Activated T-cell treated with anti-CD3 and anti-CD28 coated beads for 1 hour (primary cell): ENCODE results near the gene TMEM131.
A peak's percentile ranks its signal among the peaks of the same experiment; 100 is the strongest.

Experiments
- DNase-seq: peaks from one replicate; pipeline ENCODE4 v3.0.0-alpha.2; 2020; ENCODE audit warnings: low read depth

TMEM131 gene

GRCh38 chr2:97812931-97813330, 182.8 kb downstream of the TMEM131 start:
- DNase-seq: no peak

- DNase-seq: no peak
Observed at GRCh38 chr2:97808816-97809215, 186.9 kb downstream of the TMEM131 start.

GRCh38 chr2:97806738-97807618, 188.8 kb downstream of the TMEM131 start:
- DNase-seq: peak; percentile 68

- no peak for DNase-seq
Observed at GRCh38 chr2:97805776-97806175, 190.0 kb downstream of the TMEM131 start.

- DNase-seq: no peak
Observed at GRCh38 chr2:97801028-97801427, 194.7 kb downstream of the TMEM131 start.

- no peak for DNase-seq
Observed at GRCh38 chr2:97798416-97798815, 197.3 kb downstream of the TMEM131 start.

GRCh38 chr2:97797355-97797754, 198.4 kb downstream of the TMEM131 start:
- no peak for DNase-seq

- DNase-seq: no peak
Observed at GRCh38 chr2:97796465-97797126, 199.2 kb downstream of the TMEM131 start.

- no peak for DNase-seq
Observed at GRCh38 chr2:97792416-97792815, 203.3 kb downstream of the TMEM131 start.

- no peak for DNase-seq
Observed at GRCh38 chr2:97788986-97789644, 206.6 kb downstream of the TMEM131 start.

GRCh38 chr2:97785818-97786217, 209.9 kb downstream of the TMEM131 start:
- DNase-seq: no peak

GRCh38 chr2:97784953-97785352, 210.8 kb downstream of the TMEM131 start:
- no peak for DNase-seq

- no peak for DNase-seq
Observed at GRCh38 chr2:97781981-97782380, 213.8 kb downstream of the TMEM131 start.

- DNase-seq: no peak
Observed at GRCh38 chr2:97779141-97779540, 216.6 kb downstream of the TMEM131 start.

GRCh38 chr2:97775074-97775473, 220.7 kb downstream of the TMEM131 start:
- DNase-seq: no peak

- DNase-seq: no peak
Observed at GRCh38 chr2:97774425-97774824, 221.3 kb downstream of the TMEM131 start.

GRCh38 chr2:97770445-97770844, 225.3 kb downstream of the TMEM131 start:
- DNase-seq: no peak

GRCh38 chr2:97769711-97770110, 226.0 kb downstream of the TMEM131 start:
- no peak for DNase-seq

GRCh38 chr2:97769308-97769707, 226.4 kb downstream of the TMEM131 start:
- no peak for DNase-seq

GRCh38 chr2:97766567-97766966, 229.2 kb downstream of the TMEM131 start:
- no peak for DNase-seq

- no peak for DNase-seq
Observed at GRCh38 chr2:97765933-97766332, 229.8 kb downstream of the TMEM131 start.

- DNase-seq: no peak
Observed at GRCh38 chr2:97764559-97765263, 231.0 kb downstream of the TMEM131 start.
